Measurements from ENCODE around the gene PCED1B.
"Not testable (repeated sequence)": the region's sequence is repeated elsewhere in the genome, so short reads cannot be mapped to it uniquely, and the experiment has no call there.

The PCED1B gene

DNA sequence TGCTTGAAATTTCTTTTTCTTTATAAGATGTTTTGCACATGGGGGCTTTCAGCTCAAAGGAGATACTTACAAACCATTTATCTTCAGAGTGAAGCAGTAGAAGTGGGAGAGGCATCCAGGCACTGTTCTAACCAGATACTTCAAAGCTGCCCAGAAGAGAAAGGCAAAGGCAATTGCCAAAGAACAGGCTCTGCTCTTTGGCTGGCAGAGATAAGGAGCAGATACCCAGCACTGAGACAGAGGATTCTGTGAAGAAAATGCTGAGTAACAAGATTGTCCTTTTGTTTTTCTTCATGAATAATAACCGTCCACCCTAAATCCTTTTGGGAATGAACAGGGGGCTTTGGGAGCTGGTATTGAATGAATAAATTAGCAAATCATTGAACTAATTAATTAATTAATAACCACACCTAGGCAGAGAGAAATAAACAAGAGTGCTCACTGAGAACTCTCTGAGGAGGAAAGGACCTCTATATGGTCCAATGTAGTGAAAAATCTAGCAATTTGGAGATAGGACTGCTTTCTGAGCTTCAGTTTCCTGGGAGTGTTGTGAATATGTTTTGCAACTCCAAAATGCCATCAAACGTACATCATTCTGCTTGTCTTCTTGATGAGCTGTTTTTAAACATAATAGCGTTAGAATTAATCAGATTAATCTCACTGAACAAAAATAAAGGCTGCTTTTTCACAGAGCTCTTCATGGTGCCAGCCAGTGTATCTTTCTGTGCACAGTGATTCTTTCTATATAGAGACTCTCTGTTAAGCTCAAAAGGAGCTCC lies 193.2 kb downstream of the PCED1B start:
- DNase-seq (ENCODE audit: low read depth): peak; percentile 70

DNA sequence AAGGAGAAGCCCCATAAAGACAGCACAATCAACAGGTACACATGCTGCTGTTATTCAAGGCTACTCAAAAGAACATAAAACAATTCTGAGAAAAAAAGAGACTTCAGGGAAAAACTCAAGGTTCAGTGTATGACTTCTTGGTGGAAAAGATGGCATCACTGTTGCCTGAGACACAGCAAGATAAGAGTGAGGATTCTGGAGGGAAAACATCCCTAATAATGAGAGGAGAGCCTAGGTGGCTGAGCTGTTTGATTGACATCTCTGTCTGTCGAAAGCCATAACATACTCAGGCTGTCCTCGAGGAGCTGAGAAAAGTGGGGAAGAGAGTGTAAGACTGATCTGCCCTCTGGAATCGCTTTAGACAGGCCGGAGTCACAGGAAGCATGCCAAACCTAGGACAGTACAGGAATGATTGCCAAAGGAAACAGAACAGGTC lies 193.8 kb downstream of the PCED1B start:
- no peak for DNase-seq (ENCODE audit: low read depth)

DNA sequence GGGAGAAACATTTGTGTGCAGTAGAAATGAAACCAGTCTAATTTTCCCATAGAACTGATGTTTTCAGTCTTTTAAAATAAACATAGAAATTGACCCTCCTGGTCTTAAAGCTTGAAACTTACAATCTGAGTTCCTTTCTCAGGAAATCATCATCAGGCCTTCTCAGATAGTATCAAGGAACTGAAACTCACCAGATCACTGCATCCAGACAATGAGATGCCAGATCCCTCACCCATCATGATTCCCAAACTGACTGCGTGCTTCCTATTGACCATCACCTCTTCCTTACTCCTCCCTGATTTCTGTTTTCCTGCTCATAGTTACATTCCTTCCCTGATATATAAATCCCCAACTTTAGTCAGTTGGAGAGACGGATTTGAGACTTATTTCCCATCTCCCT lies 195.3 kb downstream of the PCED1B start:
- DNase-seq (ENCODE audit: low read depth): no peak

DNA sequence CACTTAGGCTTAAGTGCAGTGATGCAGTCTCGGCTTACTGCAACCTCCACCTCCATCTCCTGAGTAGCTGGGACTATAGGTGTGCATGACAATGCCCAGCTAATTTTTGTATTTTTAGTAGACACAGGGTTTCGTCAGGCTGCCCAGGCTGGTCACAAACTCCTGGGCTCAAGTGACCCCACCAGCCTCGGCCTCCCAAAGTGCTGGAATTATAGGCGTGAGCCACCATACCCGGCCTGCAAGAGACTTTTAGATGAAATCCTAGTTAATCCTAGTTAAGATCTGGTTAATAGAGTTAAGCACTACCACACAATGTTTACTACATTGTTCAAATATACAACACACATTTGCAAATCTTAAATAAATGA lies 196.8 kb downstream of the PCED1B start:
- no peak for DNase-seq (ENCODE audit: low read depth)

DNA sequence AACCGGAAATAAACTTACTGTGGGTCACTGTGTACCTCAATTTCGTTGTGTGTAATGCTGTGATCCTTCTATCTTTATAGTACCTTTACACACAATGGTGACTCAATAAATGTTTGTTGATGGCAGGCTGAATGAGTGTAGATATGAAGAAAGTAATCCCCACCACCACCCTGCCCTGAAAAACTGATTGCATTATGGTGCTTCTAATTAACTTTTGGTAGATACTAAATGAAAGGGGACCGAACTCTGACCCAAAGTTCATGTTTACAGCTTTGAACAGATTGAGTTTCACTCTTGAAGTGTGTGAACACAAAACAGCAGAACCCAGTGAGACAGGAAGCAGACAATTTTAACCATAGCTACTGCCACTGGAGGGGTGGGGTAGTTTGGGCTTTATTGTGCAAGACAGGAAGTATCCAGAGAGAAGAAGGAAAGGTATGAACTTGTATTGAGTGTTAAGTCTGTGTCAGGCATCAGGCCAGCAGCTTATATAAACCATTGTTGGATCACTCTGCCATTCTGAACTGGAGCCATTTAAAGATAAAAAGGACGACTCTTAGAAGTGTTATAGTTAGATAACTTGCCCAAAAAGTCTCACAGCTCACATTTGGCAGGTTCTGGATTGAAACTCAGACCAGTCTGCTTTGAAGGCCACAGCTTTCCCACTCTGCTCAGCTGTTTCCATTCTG lies 197.3 kb downstream of the PCED1B start:
- DNase-seq (ENCODE audit: low read depth): peak; percentile 87

DNA sequence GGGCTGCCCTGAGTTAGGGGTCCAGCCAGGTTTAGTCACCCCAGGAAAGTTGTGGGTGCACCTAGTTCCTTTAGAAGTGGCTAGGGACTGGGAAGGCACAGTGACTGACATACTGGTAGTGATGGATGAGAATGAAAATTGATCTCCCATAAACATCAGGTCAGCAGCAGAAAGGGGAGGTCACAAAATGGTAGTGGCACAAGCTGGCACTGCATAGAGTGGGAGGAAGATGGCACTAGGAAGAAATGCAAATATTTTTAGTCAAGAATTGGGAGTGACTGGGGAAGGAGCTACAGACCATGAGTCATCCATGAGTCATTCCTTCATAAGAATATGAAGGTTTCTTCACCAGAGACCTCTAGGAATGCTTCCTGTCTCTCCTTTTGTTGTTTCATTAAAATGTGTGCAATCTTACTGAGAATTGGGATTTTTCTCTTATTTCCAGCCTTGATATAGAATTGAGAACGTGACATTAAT lies 198.6 kb downstream of the PCED1B start:
- DNase-seq (ENCODE audit: low read depth): peak; percentile 95

DNA sequence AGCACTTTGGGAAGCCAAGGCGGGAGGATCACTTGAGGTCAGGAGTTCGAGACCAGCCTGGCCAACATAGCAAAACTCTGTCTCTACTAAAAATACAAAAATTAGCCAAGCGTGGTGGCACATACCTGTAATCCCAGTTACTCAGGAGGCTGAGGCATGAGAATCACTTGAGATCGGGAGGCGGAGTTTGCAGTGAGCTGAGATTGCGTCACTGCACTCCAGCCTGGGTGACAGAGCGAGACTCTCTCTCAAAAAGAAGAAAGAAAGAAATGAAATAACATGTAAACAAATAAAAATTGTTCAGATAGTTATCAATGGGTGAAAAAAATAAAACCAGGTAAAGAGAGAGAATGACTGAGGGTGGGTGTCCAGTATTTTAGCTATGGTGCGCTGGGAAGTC lies 200.3 kb downstream of the PCED1B start:
- not testable (repeated sequence) for DNase-seq (ENCODE audit: low read depth)

DNA sequence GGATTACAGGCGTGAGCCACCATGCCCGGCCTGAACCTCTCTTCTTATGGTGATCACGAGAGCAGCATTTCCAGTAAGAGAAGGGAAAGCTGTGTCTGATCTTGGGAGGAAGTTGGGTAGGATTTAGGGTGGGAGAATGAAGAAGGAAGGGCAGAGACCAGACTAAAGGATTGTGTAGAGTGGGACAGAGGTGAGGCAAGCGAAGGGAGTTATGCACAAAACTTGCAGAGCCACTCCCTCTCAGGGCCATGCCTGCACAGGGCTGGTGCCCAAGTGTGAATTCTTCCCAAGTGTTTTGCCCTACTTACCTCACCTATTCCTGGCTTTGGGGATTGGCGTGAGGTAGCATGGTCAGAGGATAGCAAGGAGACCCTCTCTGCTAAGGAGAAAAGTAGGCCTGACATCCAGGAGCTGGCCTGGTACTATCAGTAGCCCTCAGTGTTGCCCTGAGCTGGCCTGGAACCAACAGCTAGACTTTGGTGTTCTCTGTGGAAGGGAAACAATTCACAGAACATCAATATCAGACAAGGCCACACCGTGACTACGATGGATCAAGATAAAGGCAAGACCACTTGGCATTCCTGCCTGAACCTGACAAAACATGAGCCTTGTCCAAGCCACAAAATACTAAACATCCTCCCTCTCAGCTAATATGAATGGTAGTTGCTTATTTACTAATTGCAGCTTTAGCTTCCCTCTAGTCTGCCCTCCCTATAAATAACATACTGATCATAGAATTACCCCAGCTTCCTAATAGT lies 201.3 kb downstream of the PCED1B start:
- DNase-seq (ENCODE audit: low read depth): no peak

DNA sequence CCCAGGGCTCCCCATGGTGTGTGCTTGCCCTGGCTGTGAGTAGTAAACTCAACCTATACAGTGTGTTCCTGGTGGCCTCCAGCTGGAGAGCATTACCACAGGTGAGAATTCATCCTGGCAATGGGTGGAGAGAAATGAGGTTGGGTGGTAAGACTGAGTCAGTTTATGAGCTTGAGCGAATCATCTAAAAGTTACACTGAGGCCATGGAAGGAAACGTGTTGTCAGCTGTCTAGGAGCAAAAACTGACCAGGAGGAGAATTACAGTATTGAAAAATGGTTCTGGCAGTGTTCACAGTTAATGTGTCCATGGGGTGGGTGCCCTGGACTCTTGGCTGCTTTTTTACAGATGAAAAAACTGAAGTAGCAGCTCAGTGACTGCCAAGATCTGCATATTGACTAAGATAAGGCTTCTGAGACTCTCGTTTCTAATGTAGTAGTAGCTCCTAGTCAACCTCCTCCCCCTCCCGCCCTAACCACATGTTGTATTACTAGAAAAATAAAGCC lies 202.3 kb downstream of the PCED1B start:
- DNase-seq (ENCODE audit: low read depth): no peak

DNA sequence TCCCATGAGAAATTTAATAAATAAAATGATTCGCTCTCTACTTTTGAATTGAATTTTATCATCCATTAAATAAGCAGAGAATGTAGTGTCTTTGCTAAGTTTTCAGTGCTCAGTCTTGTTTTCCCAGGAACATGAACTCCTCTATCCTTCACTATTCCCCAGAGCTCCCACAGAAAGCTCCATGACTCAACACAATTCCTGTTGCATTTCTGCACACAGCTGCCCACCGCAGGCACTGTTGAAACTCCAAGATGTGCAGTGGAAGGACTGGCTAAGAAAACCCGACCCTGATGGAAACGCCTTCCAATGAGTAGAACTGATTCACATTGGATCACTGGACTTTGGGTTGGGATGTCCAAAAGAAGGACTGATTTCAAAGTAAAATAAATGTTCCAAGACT lies 202.8 kb downstream of the PCED1B start:
- DNase-seq (ENCODE audit: low read depth): no peak
